GM18868 (cell line): ENCODE results near the gene GOLGA8A.
"Not testable (repeated sequence)": the region's sequence is repeated elsewhere in the genome, so short reads cannot be mapped to it uniquely, and the experiment has no call there.

ENCODE experiments used
- ATAC-seq: cut with Tn5 transposase; IDR thresholded peaks from one replicate; pipeline ENCODE4 v1.9.1; 2021; ENCODE audit warnings: mild to moderate bottlenecking, moderate library complexity; ENCODE audit not compliant: unreplicated experiment

Gene GOLGA8A

DNA sequence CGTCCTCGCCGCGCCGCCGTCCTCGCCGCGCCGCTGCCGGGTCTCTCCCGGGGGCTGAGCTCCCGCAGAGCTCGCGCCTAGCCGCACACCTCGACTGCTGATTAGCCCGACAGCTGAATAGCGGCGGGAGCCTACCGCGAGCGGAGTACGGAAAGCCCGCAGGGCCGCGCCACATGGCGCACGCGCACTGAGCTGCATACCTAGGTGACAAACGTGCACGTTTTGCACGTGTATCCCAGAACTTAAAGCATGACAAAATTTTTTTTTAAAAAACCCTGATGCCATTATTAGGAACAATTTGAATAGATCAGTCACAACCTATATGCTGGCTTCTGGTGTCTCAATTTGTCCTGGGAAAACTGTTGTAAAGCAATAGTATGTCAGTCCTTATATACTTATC is at the start of gene GOLGA8A:
GOLGA8A (minus strand) TSS at position 122 of the 400 bp plus-strand sequence. CDS start 48,117 bp downstream, outside the sequence.
- peak; percentile 76 for ATAC-seq

DNA sequence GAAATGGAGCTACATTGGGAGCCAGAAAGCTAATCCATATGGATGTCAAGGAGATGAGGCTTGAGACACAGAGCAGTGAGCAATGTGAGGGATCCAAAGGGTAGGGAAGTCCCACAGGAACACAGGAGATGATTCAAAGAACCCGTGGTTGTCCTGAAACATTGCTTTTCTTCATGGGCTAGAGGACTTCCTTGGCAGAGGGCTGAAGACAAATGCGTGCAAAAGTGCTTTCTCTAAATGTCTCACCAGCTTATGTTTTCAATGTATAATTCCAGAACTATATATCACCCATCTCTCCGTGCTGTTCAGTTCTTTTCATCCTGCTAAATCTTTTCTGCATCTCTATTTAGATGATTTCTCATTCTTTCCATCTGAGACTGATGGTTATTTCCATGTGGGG is 46.0 kb upstream of the GOLGA8A start:
- no peak for ATAC-seq

DNA sequence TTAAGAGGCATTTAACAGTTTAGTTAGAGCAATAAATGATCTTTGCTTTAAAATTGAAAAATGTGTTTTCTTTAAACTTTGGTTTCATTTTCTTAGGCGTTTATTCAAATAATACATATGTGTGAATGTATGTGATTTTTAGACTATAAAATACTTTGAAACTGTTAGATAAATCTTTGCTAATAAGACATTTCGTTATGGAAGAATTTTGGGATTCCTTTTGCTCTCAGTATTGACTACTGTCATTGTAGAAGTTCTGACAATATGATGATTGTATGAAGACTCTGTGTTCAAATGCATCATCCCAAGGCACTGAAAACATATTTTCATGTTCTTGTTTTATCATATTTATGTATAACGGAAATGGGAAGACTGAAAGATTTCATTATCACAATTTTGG is 43.8 kb upstream of the GOLGA8A start:
- ATAC-seq: no peak

GRCh38 chr15:34473840-34474239 is 36.2 kb upstream of the GOLGA8A start:
- ATAC-seq: no peak

DNA sequence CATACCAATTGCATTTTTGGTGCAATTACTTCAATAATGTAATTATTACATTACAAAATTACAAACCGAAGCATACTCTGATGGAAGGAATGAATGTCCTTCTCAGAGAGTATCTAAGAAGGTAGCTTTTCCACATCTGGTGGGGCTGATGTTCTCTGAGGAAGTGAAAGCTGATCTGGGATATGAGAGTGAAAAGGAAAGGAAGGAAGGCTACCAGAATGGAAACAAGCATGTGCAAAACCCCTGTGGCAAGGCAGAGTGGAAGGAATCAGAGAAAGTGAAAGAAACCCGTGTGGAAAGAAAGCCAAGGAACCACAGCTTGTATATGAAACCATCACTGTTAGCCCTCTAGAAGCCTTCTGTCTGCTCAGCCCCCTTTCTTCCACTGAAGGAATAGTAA is 35.3 kb upstream of the GOLGA8A start:
- ATAC-seq: no peak

DNA sequence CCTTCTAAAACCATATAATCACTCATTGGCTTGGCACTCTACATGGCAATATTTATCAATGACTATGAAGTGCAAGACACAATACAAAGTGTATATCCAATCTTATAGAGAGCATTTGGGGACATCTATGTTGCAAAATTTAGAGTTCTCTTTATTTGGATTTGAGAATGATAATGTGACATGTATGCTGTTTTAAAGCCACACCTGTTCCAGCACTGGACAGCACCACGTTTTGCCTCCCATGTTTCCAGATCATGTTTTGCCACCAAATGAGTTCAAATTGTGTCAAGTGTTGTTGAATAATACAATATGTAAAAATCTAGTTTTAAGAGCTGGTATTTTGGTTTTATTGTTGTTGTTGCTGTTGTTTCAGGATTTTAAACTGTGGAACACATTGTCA is 33.3 kb upstream of the GOLGA8A start:
- no peak for ATAC-seq

DNA sequence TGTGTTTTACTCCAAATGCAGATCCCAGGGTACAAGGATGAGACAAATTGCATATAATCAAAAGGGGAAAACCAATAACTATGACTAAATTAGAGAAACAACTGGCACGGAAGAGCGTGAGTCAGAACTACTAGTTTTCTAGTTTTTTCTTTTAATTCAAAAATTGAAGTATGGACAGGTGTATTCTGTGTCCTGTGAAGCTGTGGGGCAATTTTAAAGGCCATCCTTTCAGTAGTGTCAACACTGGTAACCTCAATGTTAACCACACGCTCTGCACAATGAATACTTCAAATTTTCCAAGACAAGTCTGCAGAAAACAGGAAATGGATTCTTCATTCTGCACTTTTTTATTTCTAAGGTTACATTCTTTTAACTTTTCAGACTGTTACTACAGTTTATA is 32.5 kb upstream of the GOLGA8A start:
- ATAC-seq: no peak

GRCh38 chr15:34461730-34462129 is 24.1 kb upstream of the GOLGA8A start:
- no peak for ATAC-seq

- no peak for ATAC-seq
These were observed 22.8 kb upstream of the GOLGA8A start for GRCh38 chr15:34460451-34460850.

DNA sequence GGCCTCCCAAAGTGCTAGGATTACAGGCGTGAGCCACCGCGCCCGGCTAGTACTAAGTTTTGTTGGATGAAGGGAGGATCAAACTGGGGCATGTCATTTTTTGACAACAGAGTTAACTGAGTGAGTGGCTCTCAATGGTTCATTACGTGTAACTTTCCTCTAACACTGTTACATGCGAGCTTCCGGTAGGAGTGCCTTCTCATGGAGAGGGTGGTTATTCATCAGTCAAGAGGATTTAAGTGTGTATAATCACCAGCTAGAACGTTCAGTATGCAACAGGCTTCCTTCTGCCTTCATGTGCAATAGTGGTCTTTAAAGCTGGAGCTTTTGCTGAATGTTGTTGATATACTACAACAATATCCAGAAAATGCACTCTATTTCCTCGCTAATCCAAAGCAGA is 19.1 kb upstream of the GOLGA8A start:
- ATAC-seq: no peak

DNA sequence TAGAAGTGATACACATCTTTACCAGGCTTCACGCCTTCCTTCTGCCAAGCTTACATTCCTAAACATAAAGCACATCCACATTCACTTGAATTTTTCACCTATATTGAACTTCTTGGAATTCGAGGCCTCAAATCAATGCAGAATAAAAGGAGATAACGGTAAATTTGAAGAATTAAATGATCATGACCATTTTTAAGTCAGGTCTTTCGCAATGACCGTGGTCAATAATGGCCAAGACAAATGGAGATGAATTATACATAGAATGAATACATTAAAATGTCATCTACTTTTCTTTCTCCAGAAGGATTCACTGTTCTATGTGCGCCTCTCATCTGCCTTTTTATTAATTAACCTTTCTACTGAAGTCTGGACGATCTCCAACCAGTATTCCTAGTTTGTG is 5.3 kb upstream of the GOLGA8A start:
- ATAC-seq: no peak

- no peak for ATAC-seq
These were observed 2.3 kb upstream of the GOLGA8A start for GRCh38 chr15:34439878-34440277.

DNA sequence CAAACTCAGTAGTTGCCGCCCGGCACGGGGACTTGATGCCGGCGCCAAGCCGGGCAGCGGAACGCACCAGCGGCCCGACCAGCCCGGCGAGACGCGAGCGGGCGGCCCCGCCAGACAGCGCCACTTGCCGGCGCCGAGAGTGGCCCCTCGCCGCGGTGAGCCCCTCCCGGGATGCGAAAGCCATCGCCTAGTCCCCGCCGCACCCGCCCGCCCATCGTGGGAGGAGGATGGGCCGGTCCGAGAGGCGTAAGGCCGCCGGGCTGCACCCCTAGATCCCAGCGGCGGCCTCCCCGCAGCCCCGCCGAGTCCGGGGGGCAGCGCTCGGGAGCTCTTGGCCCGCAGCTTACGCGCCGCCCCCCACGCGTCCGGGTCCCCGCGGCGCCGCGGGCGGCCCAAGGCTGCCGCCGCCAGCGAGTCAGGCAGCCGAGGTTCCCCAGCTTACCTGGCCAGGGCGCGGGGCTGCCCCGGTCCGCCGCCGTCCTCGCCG is 609 bp downstream of the GOLGA8A start:
- peak; percentile 55 for ATAC-seq

DNA sequence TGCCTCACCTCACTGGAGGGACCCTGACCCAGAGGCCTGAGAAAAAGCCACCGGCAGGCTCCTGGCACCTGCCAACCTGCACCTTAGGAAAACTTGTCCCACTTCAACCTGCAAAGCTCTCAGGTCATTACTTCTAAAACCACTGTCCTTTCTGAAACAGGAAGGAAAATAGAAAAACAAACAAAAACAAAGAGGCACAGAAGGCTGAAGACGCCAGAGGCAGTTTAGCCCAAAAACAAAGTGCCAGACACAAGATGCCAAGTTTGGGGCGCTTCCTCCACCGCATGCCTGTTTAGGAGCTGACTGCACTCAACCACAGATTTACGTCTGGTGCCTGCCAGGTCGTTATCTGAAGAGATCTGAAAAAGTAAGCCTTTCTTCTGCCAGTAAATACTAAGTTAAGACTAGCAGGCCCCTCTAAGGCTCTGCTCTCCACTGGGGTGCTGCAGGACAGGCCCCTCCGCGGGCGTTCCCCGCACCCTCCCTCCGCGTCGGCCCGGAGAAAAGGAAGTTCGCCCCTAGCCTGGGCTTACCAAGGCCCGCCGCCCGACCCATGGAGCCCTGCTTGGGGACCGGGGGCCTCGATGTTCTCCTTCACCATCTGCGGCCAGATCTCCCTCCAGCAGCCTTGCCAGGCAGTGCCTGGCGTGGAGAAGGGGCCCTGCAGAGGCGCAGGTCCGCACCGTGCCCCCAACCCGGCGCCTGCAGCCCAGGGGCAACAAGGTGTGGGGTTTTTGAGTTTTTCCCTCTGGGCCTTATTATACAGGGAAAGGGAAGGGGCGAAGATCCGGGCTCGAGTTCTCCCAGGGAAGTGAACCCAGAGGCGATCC is 1.3 kb downstream of the GOLGA8A start:
- no peak for ATAC-seq

- ATAC-seq: no peak
These were observed 1.9 kb downstream of the GOLGA8A start for GRCh38 chr15:34435658-34436057.

- ATAC-seq: no peak
These were observed 2.8 kb downstream of the GOLGA8A start for GRCh38 chr15:34434627-34435305.

DNA sequence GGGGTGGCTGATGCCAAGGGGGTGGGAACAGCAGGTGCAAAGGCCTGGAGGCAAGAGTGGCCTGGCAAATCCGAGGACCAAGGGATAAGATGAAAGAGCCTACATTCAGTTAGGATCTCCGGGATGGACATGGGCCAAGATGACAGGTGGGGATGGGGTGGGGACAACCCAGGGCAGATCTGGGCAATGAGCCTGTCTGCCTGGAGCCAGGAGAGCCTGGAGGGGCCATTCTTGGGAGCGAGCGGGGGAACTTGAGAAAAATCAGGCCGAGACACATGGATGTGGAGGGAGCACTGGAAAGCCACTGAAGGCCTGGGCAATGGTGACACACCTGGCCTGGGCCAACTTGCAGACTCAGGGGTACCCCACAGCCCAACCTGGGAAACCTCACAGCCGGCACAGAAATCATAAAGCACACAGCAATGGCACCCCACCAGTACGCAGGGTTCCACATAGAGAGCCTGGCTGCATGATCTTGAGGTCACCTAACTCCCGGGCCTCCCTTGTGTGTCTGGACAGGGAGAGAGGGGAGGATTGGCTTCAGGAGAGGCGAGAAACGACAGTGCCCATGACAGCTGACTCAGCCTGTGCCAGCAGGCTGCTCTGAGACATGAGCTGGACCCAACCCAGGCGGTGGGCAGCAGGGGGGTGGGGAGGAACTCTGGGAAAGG is 3.5 kb downstream of the GOLGA8A start:
- not testable (repeated sequence) for ATAC-seq

DNA sequence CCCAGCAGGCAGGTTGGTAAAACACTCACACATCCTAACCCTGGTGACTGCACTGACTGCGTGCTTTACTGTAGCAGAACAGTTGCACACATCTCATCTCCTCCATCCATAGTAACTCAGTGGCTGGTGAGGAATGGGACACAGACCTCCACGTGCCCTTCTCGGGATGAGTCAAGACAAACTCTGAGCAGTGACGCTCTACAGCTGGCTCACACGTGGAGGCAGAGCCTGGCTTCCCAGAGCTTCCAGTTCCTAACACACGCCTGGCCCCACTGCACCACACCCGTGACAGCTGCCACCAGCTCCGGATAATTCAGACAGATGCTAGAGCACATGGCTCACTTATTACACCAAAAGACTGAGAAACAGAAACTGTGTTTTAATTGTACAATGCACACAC is 7.0 kb downstream of the GOLGA8A start:
- ATAC-seq: not testable (repeated sequence)

DNA sequence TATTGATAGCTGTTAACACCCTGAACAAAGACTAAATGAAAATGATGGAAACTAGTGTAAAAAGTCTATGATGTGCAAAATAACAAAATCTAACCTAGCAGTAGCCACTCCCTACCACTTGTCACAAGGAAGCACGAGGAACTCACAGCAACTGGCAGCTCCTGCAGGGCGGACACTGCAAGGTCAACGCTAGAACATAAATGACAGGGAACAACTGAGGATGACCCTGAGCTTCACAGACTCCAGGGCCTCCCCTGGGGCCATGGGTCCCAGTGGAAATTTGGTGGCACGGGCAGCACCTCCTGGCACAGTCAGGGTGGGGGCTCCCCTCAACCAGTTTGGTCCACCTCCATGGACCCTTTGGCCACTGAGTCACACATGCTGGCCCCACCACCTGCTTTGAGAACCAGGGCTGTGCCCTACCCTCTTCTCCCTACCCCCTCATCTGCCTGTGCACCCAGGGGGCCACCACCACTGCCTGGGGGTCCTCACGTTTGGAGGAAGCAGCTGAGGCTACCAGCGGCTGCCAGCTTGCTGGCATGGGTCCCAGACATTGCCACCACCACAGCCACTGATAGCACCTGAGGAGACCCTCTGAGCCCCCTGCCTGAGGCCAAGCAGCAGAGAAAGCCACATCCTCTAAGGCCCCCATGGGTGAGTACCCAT is 14.1 kb downstream of the GOLGA8A start:
- not testable (repeated sequence) for ATAC-seq

DNA sequence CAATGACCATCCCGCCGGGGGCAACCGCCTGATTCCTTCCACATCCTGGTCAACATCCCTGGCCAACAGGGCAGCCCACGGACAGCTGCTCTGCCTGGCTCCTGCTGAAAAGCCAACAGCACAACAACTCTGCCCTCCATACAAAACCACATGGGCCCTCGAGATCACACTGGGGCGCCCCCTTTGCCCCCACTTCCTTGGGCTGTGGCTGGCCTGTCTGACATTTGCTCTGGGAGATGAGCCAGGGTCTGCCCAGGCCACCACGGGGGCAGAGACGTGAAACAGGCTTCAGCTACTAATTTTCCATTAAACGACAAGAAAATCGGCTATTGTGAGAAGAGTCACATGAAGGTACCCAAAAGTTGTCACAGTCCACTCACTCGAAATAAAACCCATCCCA is 16.7 kb downstream of the GOLGA8A start:
- not testable (repeated sequence) for ATAC-seq

- ATAC-seq: not testable (repeated sequence)
These were observed 19.2 kb downstream of the GOLGA8A start for GRCh38 chr15:34418435-34418834.
